HepG2 (cell line): ENCODE results near the gene LSS. TPM values are rescaled to one million over a fixed set of nuclear protein-coding genes. Genes with fewer than 3 reads are reported as not detected.

Experiments used
- ATAC-seq: fragments of 200-7000 bp; cut with Tn5 transposase; 3 replicates; pipeline ENCODE4 v1.9.1; 2020; ENCODE audit warnings: mild to moderate bottlenecking, moderate library complexity
- BruUV-seq: library from RNA; stranded (reverse); fragments of 400-500 nt; replicated peaks from 2 replicates; lab custom pipeline; 2021; lab: Mats Ljungman, UMichigan
- CTCF ChIA-PET: fragments of 300-600 bp; formaldehyde crosslinking; extraction: SDS; loops from one replicate; lab custom pipeline; 2021; ENCODE audit warnings: low total read pairs, inconsistent platforms, low intra/inter-chr PET ratio; lab: Yijun Ruan, JAX
- POLR2A ChIA-PET: fragments of 350-600 bp; sonication (Branson Sonifier 250); formaldehyde crosslinking; loops from one replicate; lab custom pipeline; 2020; ENCODE audit warnings: antibody characterized with exemption, inconsistent platforms; lab: Yijun Ruan, JAX
- DNase-seq: peaks from one replicate; pipeline ENCODE4 v3.0.0-alpha.2; 2015; ENCODE audit warnings: low spot score
- FAIRE-seq: peaks from 3 replicates; lab custom pipeline; 2011; peaks lifted over from hg19 to GRCh38; lab: Jason Lieb, UNC
- H2AFZ ChIP-seq: one replicate; pipeline ENCODE4 v1.6.1; 2011; ENCODE audit warnings: low read length, inconsistent platforms
- H3K27ac ChIP-seq: fragments of 300-600 bp; 3 replicates; pipeline ENCODE4 v1.8.0; 2011; ENCODE audit warnings: mixed run types, mild to moderate bottlenecking, mixed read lengths, low read length, inconsistent platforms; ENCODE audit not compliant: insufficient read depth; ENCODE audit errors: extremely low read length
- H3K27me3 ChIP-seq, 2 experiments: fragments of 200-600 bp in 1 of 2; 2 replicates in 1 of 2; 3 replicates in 1 of 2; pipeline versions ENCODE4 v1.6.0 to v1.8.0; 2011; ENCODE audit warnings: low read length in 2 of 2, mild to moderate bottlenecking in 2 of 2, moderate library complexity in 2 of 2, inconsistent platforms in 1 of 2; ENCODE audit not compliant: insufficient read depth in 2 of 2, control insufficient read depth in 1 of 2
- H3K36me3 ChIP-seq, 2 experiments: fragments of 200-600 bp in 1 of 2; replicated peaks in 1 of 2; 2 replicates in 1 of 2; 3 replicates in 1 of 2; pipeline versions ENCODE4 v1.5.1 to v1.8.0; 2011; ENCODE audit warnings: low read length in 2 of 2, inconsistent platforms in 1 of 2; ENCODE audit not compliant: insufficient read depth in 2 of 2, control insufficient read depth in 1 of 2
- H3K4me1 ChIP-seq: 2 replicates; pipeline ENCODE4 v1.5.1; 2012; ENCODE audit warnings: low read length, inconsistent platforms; ENCODE audit not compliant: insufficient read depth
- H3K4me2 ChIP-seq: 2 replicates; pipeline ENCODE4 v1.6.0; 2011; ENCODE audit warnings: low read depth, low read length, inconsistent platforms
- H3K4me3 ChIP-seq, 3 experiments: fragments of 200-600 bp in 1 of 3; sonication (generic), shearing (Covaris generic) in 1 of 3; replicated peaks in 1 of 3; 2 replicates each; pipeline ENCODE4 v1.5.1; 2011 to 2016; ENCODE audit warnings: low read length in 3 of 3, inconsistent platforms in 2 of 3, low read depth in 2 of 3, mild to moderate bottlenecking in 2 of 3, control low read depth in 1 of 3, mixed read lengths in 1 of 3; ENCODE audit not compliant: insufficient read depth in 1 of 3
- H3K79me2 ChIP-seq: one replicate; pipeline ENCODE4 v1.6.1; 2011; ENCODE audit warnings: low read length, inconsistent platforms; ENCODE audit not compliant: insufficient read depth
- H3K9ac ChIP-seq: 2 replicates; pipeline ENCODE4 v1.6.0; 2011; ENCODE audit warnings: mild to moderate bottlenecking, low read depth, low read length, inconsistent platforms; ENCODE audit not compliant: insufficient read depth
- H3K9me3 ChIP-seq: 2 replicates; pipeline ENCODE4 v1.5.1; 2012; ENCODE audit warnings: mild to moderate bottlenecking, low read length
- H4K20me1 ChIP-seq: 2 replicates; pipeline ENCODE4 v1.6.0; 2011; ENCODE audit warnings: inconsistent platforms, mild to moderate bottlenecking, low read length, moderate library complexity; ENCODE audit not compliant: insufficient read depth
- CBX1 ChIP-seq: IDR thresholded peaks from one replicate; pipeline ENCODE4 v1.6.1; 2016; ENCODE audit warnings: antibody characterized with exemption, low read depth
- FOXP4 ChIP-seq: sonication (generic); formaldehyde crosslinking; IDR thresholded peaks from 2 replicates; pipeline ENCODE4 v1.4.0; 2020; ENCODE audit warnings: missing genetic modification reagents
- JUND ChIP-seq: sonication (generic); formaldehyde crosslinking; IDR thresholded peaks from 2 replicates; pipeline ENCODE4 v1.8.0; 2022; ENCODE audit warnings: mild to moderate bottlenecking, missing genetic modification reagents
- MYNN ChIP-seq: sonication (generic); formaldehyde crosslinking; IDR thresholded peaks from 2 replicates; pipeline ENCODE4 v1.4.0; 2020; ENCODE audit warnings: mild to moderate bottlenecking, low read depth, missing genetic modification reagents
- NFYC ChIP-seq: IDR thresholded peaks from 2 replicates; pipeline ENCODE4 v1.6.1; 2016; ENCODE audit warnings: missing genetic modification reagents, missing compliant biosample characterization
- PAXIP1 ChIP-seq: sonication (generic); formaldehyde crosslinking; conservative IDR thresholded peaks from 2 replicates; pipeline ENCODE4 v1.4.0; 2020; ENCODE audit warnings: mild to moderate bottlenecking, missing genetic modification reagents, moderate library complexity
- XBP1 ChIP-seq: sonication (generic); formaldehyde crosslinking; IDR thresholded peaks from 2 replicates; pipeline ENCODE4 v1.5.0; 2020; ENCODE audit warnings: missing genetic modification reagents
- ZNF143 ChIP-seq: sonication (generic); formaldehyde crosslinking; IDR thresholded peaks from 2 replicates; pipeline ENCODE4 v1.4.0; 2020; ENCODE audit warnings: missing genetic modification reagents
- ZNF275 ChIP-seq: sonication (generic); formaldehyde crosslinking; IDR thresholded peaks from 2 replicates; pipeline ENCODE4 v1.8.0; 2022; ENCODE audit warnings: missing genetic modification reagents, mild to moderate bottlenecking, inconsistent platforms, borderline replicate concordance
- ZNF3 ChIP-seq: IDR thresholded peaks from 2 replicates; pipeline ENCODE4 v1.7.0; 2017; ENCODE audit warnings: inconsistent platforms
- ZNF674 ChIP-seq: sonication (generic); formaldehyde crosslinking; IDR thresholded peaks from 2 replicates; pipeline ENCODE4 v1.5.0; 2020; ENCODE audit warnings: low read depth, mild to moderate bottlenecking, missing genetic modification reagents
- ZNF737 ChIP-seq: sonication (generic); formaldehyde crosslinking; IDR thresholded peaks from 2 replicates; pipeline ENCODE4 v1.5.0; 2020; ENCODE audit warnings: missing genetic modification reagents, mild to moderate bottlenecking, borderline replicate concordance
- WGBS: methylation state at CpG from one replicate; pipeline ENCODE4 v1.1.6; 2017; ENCODE audit warnings: low lambda C conversion rate; 5-methylcytosine and 5-hydroxymethylcytosine counted together
- in situ Hi-C: cut with HindIII; loops from 2 replicates; pipeline ENCODE4 v1.10.0; 2017; ENCODE audit warnings: low pct_unique_long_range_greater_than_20kb; ENCODE audit not compliant: extremely low pct_ligation_motif_present
- intact Hi-C: fragments of 100-400 bp; cut with micrococcal nuclease; formaldehyde crosslinking; loops from one replicate; pipeline ENCODE4 v1.10.0; 2022; ENCODE audit not compliant: unreplicated experiment
- polyA plus RNA-seq, 8 experiments: library from polyadenylated mRNA; depleted of rRNA in 3 of 8; stranded (reverse) in 7 of 8; unstranded in 1 of 8; fragments of >200 nt; fragmentation: Illumina TruSeq in 4 of 8; extraction: Trizol in 4 of 8; gene quantifications; 2 replicates each; pipeline versions ENCODE4 v1.2.1 to v1.2.3, GENCODE V29; 2011 to 2016; ENCODE audit warnings: low read depth in 4 of 8, missing spikeins in 1 of 8, mixed read lengths in 1 of 8; ENCODE audit not compliant: insufficient read depth in 1 of 8
- total RNA-seq, 5 experiments: library from RNA; depleted of rRNA; stranded (reverse); fragments of >200 nt; fragmentation: Illumina TruSeq; extraction: Trizol; gene quantifications; 2 replicates each; pipeline ENCODE4 v1.2.3, GENCODE V29; 2016; ENCODE audit warnings: low read depth in 1 of 5

LSS gene
- total and polyA plus RNA-seq, 2 of the 13 experiments (the other 11 are each of a cell fraction or from before 2014, with no cell fraction given): 72.6 to 113 TPM

- no peak for TF ChIP-seq PAXIP1 (CRISPR knock-in tag)
- TF ChIP-seq ZNF674 (CRISPR knock-in tag): no peak
Measured at GRCh38 chr21:46190491-46191131, 38.0 kb downstream of the LSS start (continued).

- Histone ChIP-seq H4K20me1 (no peaks in the 10 kb centered on the region), H2AFZ (no peak overlapping the region), H3K9ac (no peak overlapping the region), H3K4me3 (no peak overlapping the region), H3K27ac (no peak overlapping the region), H3K4me1 (peaks cover 31% of the 10 kb centered on the region), H3K27me3 (no peaks in the 10 kb centered on the region), H3K36me3 (peaks cover 12 to 47% of the 10 kb centered on the region in 2 experiments), H3K4me2 (no peak overlapping the region), H3K9me3 (no peaks in the 10 kb centered on the region), H3K79me2 (no peaks in the 10 kb centered on the region)
- no TSS peak for BruUV-seq
- TF ChIP-seq CBX1: no peak
- no peak for TF ChIP-seq FOXP4 (CRISPR knock-in tag)
- no peak for TF ChIP-seq MYNN (CRISPR knock-in tag)
- no peak for TF ChIP-seq ZNF275
- TF ChIP-seq JUND: no peak
- TF ChIP-seq ZNF3 (CRISPR knock-in tag): no peak
- TF ChIP-seq ZNF143 (CRISPR knock-in tag): no peak
- TF ChIP-seq XBP1: no peak
- no peak for TF ChIP-seq NFYC (CRISPR knock-in tag)
- TF ChIP-seq ZNF737 (CRISPR knock-in tag): no peak
- FAIRE-seq (no peak), ATAC-seq (peak; percentile 11), DNase-seq (no peak)
- CTCF ChIA-PET: no interaction called here
- POLR2A ChIA-PET: interaction anchor here (0.6 kb wide), 1 partner anchor 106 kb away, joined by 3 read pairs; no protein-coding TSS in a partner anchor
- in situ Hi-C loops: no loop called here
- intact Hi-C loops: loop anchor here (10.0 kb wide), 1 partner anchor 215 kb away; no protein-coding TSS in a partner anchor
- 100% methylated on average over 1 of the region's 14 CpGs for WGBS
Measured at GRCh38 chr21:46189959-46190490, 38.5 kb downstream of the LSS start.
